ENCODE data around the gene IYD. TPM values are rescaled to one million over a fixed set of nuclear protein-coding genes. Genes with fewer than 3 reads are reported as not detected.

IYD gene
- total RNA-seq, 2 experiments from 2014 or later = not detected

- H3K27ac ChIP-seq (ENCODE audit: low read depth, low read length, poor library complexity, severe bottlenecking) = no peak overlapping the region
Measured at GRCh38 chr6:150435360-150435759, 66.5 kb downstream of the IYD start.

GRCh38 chr6:150435832-150436231, 67.0 kb downstream of the IYD start:
- intact Hi-C loops (cut with micrococcal nuclease; ENCODE audit: unreplicated experiment) = no loop called here
- Histone ChIP-seq H3K9me3 (ENCODE audit: low read length) (peaks cover 10% of the 10 kb centered on the region), H3K4me3 (ENCODE audit: low read depth, low read length, poor library complexity, severe bottlenecking) (no peak overlapping the region), H3K4me2 (ENCODE audit: low read length) (no peak overlapping the region), H3K79me2 (ENCODE audit: insufficient read depth, low read depth, low read length) (no peaks in the 10 kb centered on the region), H3K27ac (ENCODE audit: low read depth, low read length, poor library complexity, severe bottlenecking) (no peak overlapping the region), H4K20me1 (ENCODE audit: insufficient read depth, low read length) (no peaks in the 10 kb centered on the region), H3K36me3 (ENCODE audit: insufficient read depth, low read length) (no peaks in the 10 kb centered on the region), H3K4me1 (ENCODE audit: insufficient read depth, low read length, poor library complexity, severe bottlenecking) (no peaks in the 10 kb centered on the region), H3K9me2 (ENCODE audit: insufficient read depth, low read length) (no peaks in the 10 kb centered on the region), H2AFZ (ENCODE audit: low read length) (no peak overlapping the region)
- no TSS peak for BruUV-seq (replicated peaks)
- TF ChIP-seq CTCF (conservative IDR thresholded peaks at IDR 0.05; ENCODE audit: low read length) (no peak), EZH2phosphoT487 (IDR thresholded peaks at IDR 0.05; ENCODE audit: borderline replicate concordance, low read depth, low read length) (no peak)
- DNase-seq (ENCODE audit: low spot score) = no peak
- POLR2A ChIA-PET = no interaction called here
- CTCF ChIA-PET (ENCODE audit: unreplicated experiment) = interaction anchor here (1.1 kb wide), 1 partner anchor 39 kb away, joined by 3 read pairs; no protein-coding TSS in a partner anchor

More at GRCh38 chr6:150435360-150435759, 66.5 kb downstream of the IYD start:
- no peak for TF ChIP-seq EZH2phosphoT487 (IDR thresholded peaks at IDR 0.05; ENCODE audit: borderline replicate concordance, low read depth, low read length)
- no peak for TF ChIP-seq CTCF (conservative IDR thresholded peaks at IDR 0.05; ENCODE audit: low read length)
- no peaks in the 10 kb centered on the region for H3K79me2 ChIP-seq (ENCODE audit: insufficient read depth, low read depth, low read length)
- no TSS peak for BruUV-seq (replicated peaks)
- no peak overlapping the region for H3K4me2 ChIP-seq (ENCODE audit: low read length)
- H3K9me3 ChIP-seq (ENCODE audit: low read length) = peaks cover 8% of the 10 kb centered on the region
- no peaks in the 10 kb centered on the region for H4K20me1 ChIP-seq (ENCODE audit: insufficient read depth, low read length)
- DNase-seq (ENCODE audit: low spot score) = no peak
- ChIA-PET POLR2A (no interaction called here), CTCF (ENCODE audit: unreplicated experiment) (interaction anchor here (1.1 kb wide), 1 partner anchor 39 kb away, joined by 3 read pairs; no protein-coding TSS in a partner anchor)
- intact Hi-C loops (cut with micrococcal nuclease; ENCODE audit: unreplicated experiment) = no loop called here
- H3K4me1 ChIP-seq (ENCODE audit: insufficient read depth, low read length, poor library complexity, severe bottlenecking) = no peaks in the 10 kb centered on the region
- no peaks in the 10 kb centered on the region for H3K36me3 ChIP-seq (ENCODE audit: insufficient read depth, low read length)
- H3K4me3 ChIP-seq (ENCODE audit: low read depth, low read length, poor library complexity, severe bottlenecking) = no peak overlapping the region
- H2AFZ ChIP-seq (ENCODE audit: low read length) = no peak overlapping the region
- H3K9me2 ChIP-seq (ENCODE audit: insufficient read depth, low read length) = no peaks in the 10 kb centered on the region

GRCh38 chr6:150439373-150439772, 70.6 kb downstream of the IYD start:
- no peaks in the 10 kb centered on the region for H3K79me2 ChIP-seq (ENCODE audit: insufficient read depth, low read depth, low read length)
- no peaks in the 10 kb centered on the region for H4K20me1 ChIP-seq (ENCODE audit: insufficient read depth, low read length)
- H2AFZ ChIP-seq (ENCODE audit: low read length) = no peak overlapping the region
- H3K9me3 ChIP-seq (ENCODE audit: low read length) = peaks cover 10% of the 10 kb centered on the region
- no TSS peak for BruUV-seq (replicated peaks)
- H3K36me3 ChIP-seq (ENCODE audit: insufficient read depth, low read length) = no peaks in the 10 kb centered on the region
- H3K4me2 ChIP-seq (ENCODE audit: low read length) = no peak overlapping the region
- TF ChIP-seq EZH2phosphoT487 (IDR thresholded peaks at IDR 0.05; ENCODE audit: borderline replicate concordance, low read depth, low read length) (no peak), CTCF (conservative IDR thresholded peaks at IDR 0.05; ENCODE audit: low read length) (no peak)
- intact Hi-C loops (cut with micrococcal nuclease; ENCODE audit: unreplicated experiment) = no loop called here
- H3K4me1 ChIP-seq (ENCODE audit: insufficient read depth, low read length, poor library complexity, severe bottlenecking) = no peaks in the 10 kb centered on the region
- DNase-seq (ENCODE audit: low spot score) = no peak
- H3K4me3 ChIP-seq (ENCODE audit: low read depth, low read length, poor library complexity, severe bottlenecking) = no peak overlapping the region
- POLR2A ChIA-PET = interaction anchor here (0.7 kb wide), 1 partner anchor 442 kb away, joined by 3 read pairs; no protein-coding TSS in a partner anchor
- CTCF ChIA-PET (ENCODE audit: unreplicated experiment) = no interaction called here
- no peaks in the 10 kb centered on the region for H3K9me2 ChIP-seq (ENCODE audit: insufficient read depth, low read length)
- H3K27ac ChIP-seq (ENCODE audit: low read depth, low read length, poor library complexity, severe bottlenecking) = no peak overlapping the region

All from OCI-LY7 (cell line).